NCI-H748 (cell line): ENCODE results near the gene OR2AP1.
"Not testable (repeated sequence)": the region's sequence is repeated elsewhere in the genome, so short reads cannot be mapped to it uniquely, and the experiment has no call there.

Experiments
- DNase-seq: peaks from one replicate; lab custom pipeline; 2025; ENCODE audit not compliant: unreplicated experiment; lab: John Stamatoyannopoulos, UW

Gene OR2AP1

DNA sequence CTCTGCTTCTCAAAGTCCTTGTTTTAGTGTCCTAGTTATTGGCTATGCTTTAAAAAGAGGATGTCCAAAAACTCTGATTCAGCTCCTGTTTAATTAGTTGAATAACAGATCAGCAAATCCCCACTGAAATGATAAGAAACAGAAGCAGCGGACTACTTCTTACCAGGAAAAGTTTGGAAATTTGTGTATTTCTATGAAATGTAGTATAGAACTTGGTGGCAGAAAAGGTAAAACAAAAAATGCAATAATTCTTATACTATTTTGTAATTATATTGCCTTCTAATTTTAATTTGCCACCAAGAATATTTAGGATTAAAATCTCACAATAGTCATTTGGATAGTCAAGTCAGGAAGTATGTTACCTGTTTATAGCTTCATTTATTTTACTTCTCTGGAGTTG lies at the start of gene OR2AP1:
OR2AP1 (plus strand) TSS at position 301 of the 400 bp plus-strand sequence. CDS start 1,947 bp downstream, outside the sequence.
- no peak for DNase-seq

DNA sequence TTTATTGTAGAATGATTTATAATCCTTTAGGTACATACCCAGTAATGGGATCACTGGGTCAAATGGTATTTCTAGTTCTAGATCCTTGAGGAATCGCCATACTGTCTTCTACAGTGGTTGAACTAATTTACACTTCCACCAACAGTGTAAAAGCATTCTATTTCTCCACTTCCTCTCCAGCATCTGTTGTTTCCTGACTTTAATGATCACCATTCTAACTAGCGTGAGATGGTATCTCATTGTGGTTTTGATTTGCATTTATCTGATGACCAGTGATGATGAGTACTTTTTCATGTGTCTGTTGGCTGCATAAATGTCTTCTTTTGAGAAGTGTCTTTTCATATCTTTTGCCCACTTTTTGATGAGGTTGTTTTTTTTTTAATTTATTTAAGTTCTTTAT lies 24.0 kb upstream of the OR2AP1 start:
- not testable (repeated sequence) for DNase-seq

DNA sequence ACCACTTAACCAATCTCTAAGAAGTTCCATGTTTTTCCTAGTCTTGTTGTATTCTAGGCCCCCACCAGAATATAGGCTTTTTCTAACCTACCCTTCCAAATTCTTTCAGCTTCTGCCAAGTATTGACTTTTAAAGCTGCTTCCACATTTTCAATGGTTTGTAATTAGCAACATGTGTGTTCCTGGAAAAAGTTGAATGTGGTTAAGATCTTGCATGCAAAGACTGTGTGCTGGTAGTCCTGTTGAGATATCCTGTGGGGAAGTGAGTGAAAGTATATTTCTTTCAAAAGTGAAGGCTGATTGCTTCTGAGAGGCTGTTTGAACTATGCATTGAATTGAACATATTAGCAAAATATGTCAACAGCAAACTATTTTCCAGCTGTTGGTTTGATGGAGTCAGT lies 23.5 kb upstream of the OR2AP1 start:
- DNase-seq, result no peak

DNA sequence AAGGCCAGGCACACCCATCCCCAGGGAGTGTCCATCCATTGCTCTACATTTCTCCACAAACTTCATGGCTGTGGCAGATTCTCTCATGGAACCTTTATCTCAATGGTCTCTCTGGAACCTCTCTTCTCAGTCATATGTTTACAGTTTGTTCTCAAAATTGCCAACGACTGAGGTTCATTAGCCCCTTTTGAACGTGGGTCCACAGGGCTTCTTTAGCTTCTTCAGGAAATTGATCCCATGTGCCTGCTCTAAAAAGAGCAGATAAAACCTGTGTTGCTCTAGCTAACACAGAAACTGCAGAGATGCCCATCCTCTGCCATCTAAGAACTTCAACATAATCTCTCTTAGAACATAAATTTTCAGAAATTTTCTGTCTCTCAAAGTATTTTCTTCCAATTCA lies 23.0 kb upstream of the OR2AP1 start, which contains the start of gene OR6C4:
OR6C4 (plus strand) TSS at position 301 of the 400 bp plus-strand sequence. CDS start 1,625 bp downstream, outside the sequence.
- DNase-seq, result no peak

DNA sequence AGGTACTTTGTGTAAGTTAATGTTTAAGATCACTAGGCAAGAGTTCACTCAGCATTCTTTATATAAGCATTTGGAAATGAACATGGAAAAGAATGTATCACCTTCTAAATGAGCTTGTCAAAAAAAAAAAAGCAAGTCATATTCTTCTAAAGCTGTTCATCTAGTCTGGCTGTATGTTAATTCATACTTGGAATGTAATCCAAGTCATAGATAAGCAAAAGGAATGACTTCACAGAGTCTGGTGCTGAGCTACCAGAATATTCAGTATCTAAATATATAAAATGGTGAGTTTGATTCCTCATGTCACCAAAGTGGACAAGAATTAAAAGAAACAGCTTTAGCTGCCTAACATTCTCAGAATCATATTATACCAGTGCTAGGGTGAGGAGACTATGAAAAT lies 18.0 kb upstream of the OR2AP1 start:
- DNase-seq, result no peak

DNA sequence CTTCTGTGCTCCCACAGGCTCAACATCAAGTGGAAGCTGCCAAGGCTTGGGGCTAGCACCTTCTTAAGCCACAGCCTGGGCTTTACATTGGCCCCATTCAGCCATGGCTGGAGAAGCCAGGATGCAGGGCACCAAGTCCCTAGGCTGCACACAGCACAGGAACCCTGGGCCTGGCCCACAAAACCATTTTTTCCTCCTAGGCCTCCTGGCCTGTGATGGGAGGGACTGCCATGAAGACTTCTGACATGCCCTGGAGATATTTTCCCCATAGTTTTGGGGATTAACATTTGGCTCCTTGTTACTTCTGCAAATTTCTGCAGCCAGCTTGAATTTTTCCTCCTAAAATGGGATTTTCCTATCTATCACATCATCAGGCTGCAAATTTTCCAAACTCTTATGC lies 2.2 kb upstream of the OR2AP1 start:
- not testable (repeated sequence) for DNase-seq

DNA sequence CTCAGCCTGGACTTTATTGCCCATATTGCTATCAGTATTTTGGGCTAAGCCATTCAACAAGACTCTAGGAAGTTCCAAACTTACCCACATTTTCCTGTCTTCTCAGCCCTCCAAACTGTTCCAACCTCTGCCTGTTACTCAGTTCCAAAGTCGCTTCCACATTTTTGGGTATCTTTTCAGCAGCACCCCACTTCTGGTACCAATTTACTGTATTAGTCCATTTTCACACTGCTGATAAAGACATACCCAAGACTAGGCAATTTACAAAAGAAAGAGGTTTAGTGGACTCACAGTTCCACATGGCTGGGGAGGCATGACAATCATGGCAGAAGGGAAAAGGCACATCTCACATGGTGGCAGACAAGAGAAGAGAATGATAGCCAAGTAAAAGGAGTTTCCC lies 1.6 kb upstream of the OR2AP1 start:
- not testable (repeated sequence) for DNase-seq

DNA sequence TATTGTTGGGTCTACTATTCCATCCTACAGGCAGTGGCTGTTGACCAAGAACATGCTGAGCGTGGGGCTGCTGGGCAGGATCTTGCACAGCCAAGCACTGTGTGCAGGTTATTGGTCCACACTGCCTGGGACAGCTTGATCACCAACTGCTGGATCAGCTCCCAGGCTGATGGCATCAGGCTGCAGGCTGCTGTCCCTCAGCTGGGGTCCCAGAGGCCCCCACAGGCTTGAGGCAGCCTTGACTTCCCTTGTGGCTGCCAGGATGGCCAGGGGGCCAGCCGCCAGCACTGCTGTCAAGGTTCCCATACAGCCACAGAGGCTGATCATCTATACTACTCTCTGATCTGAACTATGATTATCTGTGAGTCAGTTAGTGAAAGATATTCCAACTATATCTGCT lies 9.8 kb downstream of the OR2AP1 start:
- no peak for DNase-seq

DNA sequence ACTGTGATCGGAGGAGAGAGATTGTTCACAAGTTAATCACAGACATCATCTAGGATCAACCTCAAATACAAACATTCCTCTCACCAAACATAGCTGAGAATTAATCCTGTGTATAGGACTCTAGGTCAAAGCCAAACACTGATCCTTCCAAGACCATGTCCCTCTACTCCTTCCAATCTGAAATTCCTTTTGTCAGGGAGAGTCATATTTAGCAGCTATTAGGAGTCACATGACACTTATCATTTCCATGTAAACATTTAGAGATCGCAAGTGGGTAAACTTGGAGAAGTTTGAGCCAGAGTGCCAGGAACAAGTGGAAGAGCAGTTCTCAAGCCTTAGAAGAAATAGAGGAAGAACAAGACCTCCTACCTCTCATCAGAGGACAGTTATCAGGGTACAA lies 13.5 kb downstream of the OR2AP1 start:
- DNase-seq, result no peak

DNA sequence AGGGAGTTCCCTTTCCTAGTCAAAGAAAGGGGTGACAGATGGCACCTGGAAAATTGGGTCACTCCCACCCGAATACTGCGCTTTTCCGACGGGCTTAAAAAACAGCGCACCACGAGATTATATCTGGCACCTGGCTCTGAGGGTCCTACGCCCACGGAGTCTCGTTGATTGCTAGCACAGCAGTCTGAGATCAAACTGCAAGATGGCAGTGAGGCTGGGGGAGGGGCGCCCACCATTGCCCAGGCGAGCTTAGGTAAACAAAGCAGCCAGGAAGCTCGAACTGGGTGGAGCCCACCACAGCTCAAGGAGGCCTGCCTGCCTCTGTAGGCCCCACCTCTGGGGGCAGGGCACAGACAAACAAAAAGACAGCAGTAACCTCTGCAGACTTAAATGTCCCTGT lies 17.9 kb downstream of the OR2AP1 start:
- DNase-seq, result peak; percentile 31

DNA sequence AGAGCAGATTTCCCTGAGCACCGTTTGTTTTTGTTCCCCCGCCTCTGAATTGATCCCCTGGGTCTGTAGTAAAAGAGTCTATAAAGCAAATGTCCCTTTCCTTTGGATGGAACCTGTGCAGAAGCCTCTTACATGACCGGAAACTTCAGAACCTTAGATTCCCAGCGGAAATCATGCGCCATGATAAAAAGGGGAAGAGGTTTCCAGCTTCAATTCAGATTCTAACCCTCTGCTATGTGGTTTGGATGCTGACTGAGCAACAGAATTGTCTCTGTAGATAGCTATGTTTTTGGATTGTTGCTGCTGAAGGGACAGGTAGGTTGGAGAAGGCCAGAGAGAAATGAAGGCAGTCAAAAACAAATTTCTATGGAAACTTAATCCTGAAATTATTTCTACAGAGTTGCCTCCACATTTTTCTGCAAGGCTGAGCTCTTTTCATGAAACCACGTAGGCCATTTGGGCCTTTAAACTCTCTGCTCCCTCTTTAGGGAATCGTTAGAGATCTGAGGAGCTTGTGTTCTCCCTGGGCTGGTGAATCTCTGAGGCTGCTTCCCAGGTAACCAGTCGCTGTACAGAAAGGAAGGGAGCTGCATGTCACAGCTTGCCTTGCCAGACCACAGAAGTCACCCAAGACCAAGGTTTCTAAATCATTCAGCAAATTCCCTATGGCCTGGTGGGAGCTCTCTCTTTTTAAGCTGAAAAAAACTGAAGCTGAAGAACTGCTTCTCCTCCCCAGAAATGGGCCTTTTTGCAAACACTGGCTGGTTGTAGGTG lies 35.7 kb downstream of the OR2AP1 start:
- DNase-seq, result peak; percentile 45

DNA sequence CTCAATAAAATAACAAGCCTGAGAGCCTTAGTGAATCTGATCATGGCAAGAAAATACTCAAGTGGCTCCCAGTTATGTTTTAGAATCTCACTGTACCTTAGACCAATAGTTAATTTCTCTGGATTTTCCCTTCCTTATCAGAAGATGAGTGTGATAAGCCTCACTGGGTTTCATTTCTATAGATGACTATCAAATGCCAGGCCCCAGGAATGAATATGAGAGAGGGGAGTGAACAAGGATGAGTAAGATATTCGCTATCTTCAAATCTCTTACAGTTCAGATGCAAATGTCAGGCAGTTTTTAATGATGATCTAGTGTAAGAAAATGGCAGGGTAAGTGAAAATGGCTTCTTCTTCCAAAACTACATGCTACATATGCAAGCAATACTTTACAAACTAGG lies 38.3 kb downstream of the OR2AP1 start:
- no peak for DNase-seq

DNA sequence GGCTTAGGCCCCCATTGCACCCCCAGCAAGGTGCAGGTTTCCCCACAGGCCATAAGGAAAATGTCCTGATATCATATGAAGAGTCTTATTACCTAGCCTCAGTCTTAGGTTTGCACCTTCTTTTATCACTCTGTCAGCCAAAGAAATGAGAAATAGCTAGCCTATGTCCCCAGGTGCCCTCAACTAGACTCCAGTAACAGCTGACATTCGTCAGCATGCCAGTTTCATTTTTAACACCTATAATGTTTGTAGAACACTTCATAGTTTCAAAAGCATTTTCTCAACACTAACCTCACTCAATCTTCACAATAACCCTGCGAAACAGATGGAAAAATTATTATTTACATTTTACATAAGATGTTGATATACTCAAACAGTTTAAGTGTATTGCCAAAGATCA lies 40.4 kb downstream of the OR2AP1 start:
- no peak for DNase-seq

DNA sequence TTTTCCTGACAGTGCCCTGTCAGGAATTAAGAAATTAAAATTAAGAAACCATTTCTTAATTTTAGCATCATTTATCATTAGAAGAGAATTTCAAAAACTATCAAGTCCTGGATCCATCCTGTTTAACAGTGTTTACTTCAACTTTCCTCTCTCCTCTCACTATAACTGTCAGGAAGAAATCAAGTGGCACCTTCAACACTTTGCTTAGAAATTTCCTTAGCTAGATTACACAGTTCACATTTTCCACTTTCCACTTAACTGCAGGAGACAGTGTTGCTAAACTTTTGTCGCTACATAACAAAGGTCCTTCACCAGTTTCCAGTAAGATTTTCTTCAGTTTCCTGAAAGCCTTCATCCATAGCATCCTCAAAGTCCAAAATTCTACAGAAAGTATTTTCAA lies 42.5 kb downstream of the OR2AP1 start:
- no peak for DNase-seq

DNA sequence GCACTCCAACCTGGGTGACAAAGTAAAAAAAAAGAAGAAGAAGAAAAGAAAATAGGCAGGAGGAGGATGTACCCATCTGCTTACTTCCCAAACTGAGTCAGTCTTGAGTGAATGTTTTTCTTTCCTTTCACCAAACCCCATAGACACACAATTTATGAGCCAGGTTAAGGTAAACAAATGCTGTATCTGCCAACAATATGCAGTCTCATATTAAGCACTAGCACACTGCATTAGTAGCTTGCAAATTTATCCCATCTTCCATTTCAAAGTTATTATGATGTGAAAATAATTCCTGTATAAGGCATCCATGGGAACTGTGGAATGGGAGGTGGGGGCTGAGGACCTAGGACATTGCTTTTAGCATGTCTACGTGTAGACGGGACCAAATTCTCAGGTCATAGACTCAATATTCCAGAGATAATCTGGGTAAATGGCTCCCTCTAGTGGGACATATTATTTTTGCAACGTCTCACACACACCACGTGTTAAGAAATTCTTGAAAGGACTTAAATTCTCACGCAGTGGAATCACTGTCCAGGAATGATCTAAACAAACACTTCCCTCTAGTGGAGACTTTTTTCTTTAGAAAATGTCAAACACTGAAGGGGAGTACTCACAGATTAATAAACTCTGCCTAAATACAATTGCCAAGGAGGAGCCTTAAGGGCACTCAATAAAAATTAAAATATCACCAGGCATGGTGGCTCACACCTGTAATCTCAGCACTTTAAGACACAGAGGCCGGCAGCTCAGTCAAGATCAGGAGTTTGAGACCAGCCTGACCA lies 47.3 kb downstream of the OR2AP1 start:
- peak; percentile 84 for DNase-seq

DNA sequence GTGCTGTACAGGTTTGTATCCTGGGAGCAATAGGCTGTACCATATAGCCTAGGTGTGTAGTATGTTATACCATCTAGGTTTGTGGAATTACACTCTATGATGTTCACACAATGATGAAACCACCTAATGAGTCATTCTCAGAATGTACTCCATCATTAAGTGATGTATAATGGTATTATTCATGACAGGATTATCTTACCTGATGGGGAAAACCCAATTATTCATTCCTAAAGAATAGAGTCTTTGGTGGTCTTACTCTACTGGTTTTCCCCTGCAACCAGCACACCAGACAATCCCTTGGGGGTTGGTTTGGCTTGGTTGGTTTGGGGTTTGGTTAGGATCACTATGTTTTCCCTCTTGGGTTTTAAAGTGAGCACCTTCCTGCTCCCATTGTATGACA lies 51.8 kb downstream of the OR2AP1 start:
- DNase-seq, result no peak
